A549 (cell line): ENCODE data around the gene KRT33A. TPM values are rescaled to one million over a fixed set of nuclear protein-coding genes. Genes with fewer than 3 reads are reported as not detected.
A peak's percentile ranks its signal among the peaks of the same experiment; 100 is the strongest.

Experiments
- ATAC-seq, 2 experiments: fragments of 200-7000 bp in 1 of 2; fragments of >200 bp in 1 of 2; cut with Nextera tagmentation in 1 of 2; cut with Tn5 transposase in 1 of 2; 3 replicates each; pipeline versions ENCODE4 v1.8.0 to v1.9.1; 2018 to 2020; ENCODE audit warnings: mild to moderate bottlenecking in 1 of 2, moderate library complexity in 1 of 2
- CTCF ChIA-PET: fragments of 300-600 bp; sonication (Branson Sonifier 250); formaldehyde crosslinking; extraction: SDS; loops from one replicate; lab custom pipeline; 2021; ENCODE audit warnings: antibody characterized with exemption, inconsistent platforms; lab: Yijun Ruan, JAX
- POLR2A ChIA-PET: fragments of 350-600 bp; formaldehyde crosslinking; extraction: SDS; loops from one replicate; lab custom pipeline; 2021; ENCODE audit warnings: antibody characterized with exemption, inconsistent platforms; lab: Yijun Ruan, JAX
- DNase-seq, 2 experiments: peaks; one replicate each; pipeline versions ENCODE4 v3.0.0 to v3.0.0-alpha.2; 2011 to 2016; ENCODE audit warnings: low read depth in 1 of 2, low spot score in 1 of 2
- FAIRE-seq: peaks from 2 replicates; lab custom pipeline; 2011; peaks lifted over from hg19 to GRCh38; lab: Jason Lieb, UNC
- H3K27ac ChIP-seq, 2 experiments: fragments of >200 bp; sonication (Bioruptor Twin); formaldehyde crosslinking; 3 replicates each; pipeline ENCODE4 v1.5.1; 2016 to 2017
- H3K4me1 ChIP-seq: fragments of >200 bp; sonication (Bioruptor Twin); formaldehyde crosslinking; 3 replicates; pipeline ENCODE4 v1.6.1; 2016
- H3K4me2 ChIP-seq: fragments of >200 bp; sonication (Bioruptor Twin); formaldehyde crosslinking; 3 replicates; pipeline ENCODE4 v1.6.1; 2016
- H3K4me3 ChIP-seq: fragments of >200 bp; sonication (Bioruptor Twin); formaldehyde crosslinking; 3 replicates; pipeline ENCODE4 v1.5.1; 2016
- H3K9me3 ChIP-seq: fragments of >200 bp; sonication (Bioruptor Twin); formaldehyde crosslinking; 3 replicates; pipeline ENCODE4 v1.6.1; 2016
- BHLHE40 ChIP-seq: IDR thresholded peaks from 2 replicates; pipeline ENCODE4 v1.6.1; 2012; ENCODE audit warnings: low read depth, low read length, inconsistent platforms
- CBX8 ChIP-seq: fragments of 200-600 bp; sonication (generic); IDR thresholded peaks from 2 replicates; pipeline ENCODE4 v1.6.1; 2016
- EP300 ChIP-seq, 2 experiments: fragments of >200 bp; sonication (Bioruptor Twin); formaldehyde crosslinking; IDR thresholded peaks; 2 replicates in 1 of 2; 3 replicates in 1 of 2; pipeline ENCODE4 v1.6.1; 2016 to 2017
- ESRRA ChIP-seq: fragments of 150-350 bp; IDR thresholded peaks from 2 replicates; pipeline ENCODE4 v1.6.1; 2014; ENCODE audit warnings: mild to moderate bottlenecking, low read length, borderline replicate concordance
- FOXS1 ChIP-seq: fragments of 250-450 bp; sonication (Bioruptor Pico); IDR thresholded peaks from 2 replicates; pipeline ENCODE4 v1.5.0; 2020; ENCODE audit warnings: mild to moderate bottlenecking, moderate library complexity
- HEYL ChIP-seq: fragments of 250-450 bp; sonication (Bioruptor Pico); IDR thresholded peaks from 2 replicates; pipeline ENCODE4 v1.8.0; 2021; ENCODE audit warnings: mild to moderate bottlenecking, moderate library complexity
- MAFK ChIP-seq: fragments of 450-650 bp; IDR thresholded peaks from 2 replicates; pipeline ENCODE4 v1.6.1; 2014; ENCODE audit not compliant: partially characterized antibody
- PHF8 ChIP-seq: fragments of 200-600 bp; sonication (generic); IDR thresholded peaks from 2 replicates; pipeline ENCODE4 v1.6.1; 2016; ENCODE audit warnings: low read depth, mild to moderate bottlenecking, antibody characterized with exemption, moderate library complexity, borderline replicate concordance
- POLR2AphosphoS2 ChIP-seq: conservative IDR thresholded peaks from 2 replicates; pipeline ENCODE4 v1.6.1; 2012; ENCODE audit warnings: low read length, improper control_type of control experiment, inconsistent platforms
- ZC3H11A ChIP-seq: fragments of 450-650 bp; IDR thresholded peaks from 2 replicates; pipeline ENCODE4 v1.6.1; 2014; ENCODE audit warnings: antibody characterized with exemption, mild to moderate bottlenecking
- ZNF302 ChIP-seq: fragments of 250-450 bp; sonication (Bioruptor Pico); IDR thresholded peaks from 2 replicates; pipeline ENCODE4 v1.9.0; 2021; ENCODE audit warnings: inconsistent platforms, mild to moderate bottlenecking, moderate library complexity
- WGBS: methylation state at CpG from one replicate; pipeline ENCODE4 v1.1.6; 2017; ENCODE audit errors: missing lambda C conversion rate; 5-methylcytosine and 5-hydroxymethylcytosine counted together
- polyA plus RNA-seq, 4 experiments: library from polyadenylated mRNA; depleted of rRNA in 3 of 4; stranded (reverse); fragments of >200 nt; fragmentation: RNase III in 1 of 4; extraction: RNeasy Plus Mini Kit Qiagen cat#74134 plus additional on column Dnase treatment in 1 of 4; gene quantifications; 2 replicates in 3 of 4; 3 replicates in 1 of 4; pipeline ENCODE4 v1.2.3, GENCODE V29; 2011 to 2017
- TF ChIP-seq, protein P1 (sequence below): IDR thresholded peaks from 2 replicates; pipeline ENCODE4 v1.6.1; 2012
- TF ChIP-seq, protein P2 (sequence below): fragments of >200 bp; sonication (Bioruptor Twin); formaldehyde crosslinking; IDR thresholded peaks from 3 replicates; pipeline ENCODE4 v1.5.1; 2016
- TF ChIP-seq, protein P3 (sequence below): fragments of >200 bp; sonication (Bioruptor Twin); formaldehyde crosslinking; IDR thresholded peaks from 2 replicates; pipeline ENCODE4 v1.6.1; 2016
- TF ChIP-seq, protein P4 (sequence below): fragments of 250-450 bp; sonication (Bioruptor Pico); IDR thresholded peaks from 2 replicates; pipeline ENCODE4 v1.5.0; 2021; ENCODE audit warnings: mild to moderate bottlenecking, moderate library complexity, borderline replicate concordance

KRT33A gene
- polyA plus RNA-seq, 2 of the 4 experiments (the other 2 are of a cell fraction), result not detected

DNA sequence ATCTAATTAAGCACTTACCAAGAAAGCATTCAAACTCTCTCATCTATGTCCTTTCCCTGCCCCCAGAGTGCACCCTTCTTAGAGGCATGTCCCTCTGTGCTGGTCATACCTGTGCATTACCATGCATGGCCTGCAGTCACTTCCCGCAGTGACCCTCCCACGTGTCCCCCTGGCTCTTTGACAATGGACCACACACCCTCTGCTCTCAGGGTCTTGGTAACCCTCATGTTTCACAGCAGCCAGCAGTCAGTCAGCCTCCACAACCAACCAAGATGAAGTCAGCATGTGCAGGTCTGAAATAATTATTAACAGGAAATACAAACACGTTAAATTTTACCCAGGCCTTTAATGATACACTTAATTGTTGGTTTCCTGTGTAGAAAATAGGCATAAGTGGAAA is 10.1 kb downstream of the KRT33A start:
- Histone ChIP-seq H3K4me2 (no peak overlapping the region), H3K4me1 (no peaks in the 10 kb centered on the region), H3K4me3 (no peak overlapping the region), H3K9me3 (no peaks in the 10 kb centered on the region), H3K27ac (no peak overlapping the region)
- DNase-seq (no peak), ATAC-seq (0 out of 6 replicates have a peak, but pooled peaks of 1 of the 2 experiments have one; percentile 45), FAIRE-seq (no peak)
- CTCF ChIA-PET, result interaction anchor here (0.6 to 3.1 kb wide), 6 partner anchors 8 to 537 kb away, joined by 3 to 10 read pairs (median 4); no protein-coding TSS in a partner anchor
- POLR2A ChIA-PET, result no interaction called here
- 33% methylated on average over 3 of the region's 3 CpGs for WGBS
- TF ChIP-seq EP300 (IDR thresholded peaks at IDR 0.05), result no peak
- no peak for TF ChIP-seq PHF8

DNA sequence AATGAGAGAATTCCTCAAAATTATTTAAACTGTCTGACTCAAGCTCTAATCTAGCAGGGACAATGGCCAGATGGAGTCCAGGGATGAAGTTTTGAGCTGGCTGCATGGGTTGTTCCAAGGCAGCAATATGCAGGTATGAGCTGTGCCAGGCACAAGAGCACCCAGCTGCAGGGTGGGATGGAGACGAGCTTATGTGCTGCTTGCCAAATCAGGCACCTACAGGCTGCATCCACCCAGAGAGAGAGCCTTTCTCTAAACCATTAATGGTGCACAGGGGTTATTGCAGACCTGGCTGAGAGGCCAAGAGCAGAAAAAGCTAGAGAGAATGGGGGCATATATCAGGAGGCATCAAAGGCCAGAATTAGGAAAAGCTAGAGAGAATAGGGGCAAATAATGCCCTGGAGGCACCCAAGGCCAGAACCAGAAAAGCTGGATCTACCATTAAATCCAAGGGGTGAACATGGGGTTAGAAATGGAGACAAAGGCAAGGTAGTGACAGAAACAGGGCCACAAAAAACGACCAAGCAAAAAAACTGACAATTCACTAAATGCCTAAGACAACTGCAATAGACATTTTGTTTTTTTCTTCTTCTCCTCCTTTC is 11.0 kb downstream of the KRT33A start:
- TF ChIP-seq HEYL, result no peak
- no peak for TF ChIP-seq BHLHE40
- TF ChIP-seq, protein P1, sequence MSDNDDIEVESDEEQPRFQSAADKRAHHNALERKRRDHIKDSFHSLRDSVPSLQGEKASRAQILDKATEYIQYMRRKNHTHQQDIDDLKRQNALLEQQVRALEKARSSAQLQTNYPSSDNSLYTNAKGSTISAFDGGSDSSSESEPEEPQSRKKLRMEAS, result no peak
- no peak for TF ChIP-seq CBX8
- TF ChIP-seq POLR2AphosphoS2, result no peak
- TF ChIP-seq MAFK, result no peak
- no peak for TF ChIP-seq ZC3H11A
- H3K27ac ChIP-seq, result no peak overlapping the region
- ChIA-PET POLR2A (no interaction called here), CTCF (interaction anchor here (1.0 to 1.7 kb wide), 6 partner anchors 9 to 536 kb away, joined by 3 to 10 read pairs (median 4); no protein-coding TSS in a partner anchor)
- H3K9me3 ChIP-seq, result no peaks in the 10 kb centered on the region
- 28% methylated on average over 2 of the region's 2 CpGs for WGBS
- no peak for FAIRE-seq
- no peak overlapping the region for H3K4me2 ChIP-seq
- no peak overlapping the region for H3K4me3 ChIP-seq
- no peaks in the 10 kb centered on the region for H3K4me1 ChIP-seq
- DNase-seq, result no peak
- no peak for ATAC-seq

DNA sequence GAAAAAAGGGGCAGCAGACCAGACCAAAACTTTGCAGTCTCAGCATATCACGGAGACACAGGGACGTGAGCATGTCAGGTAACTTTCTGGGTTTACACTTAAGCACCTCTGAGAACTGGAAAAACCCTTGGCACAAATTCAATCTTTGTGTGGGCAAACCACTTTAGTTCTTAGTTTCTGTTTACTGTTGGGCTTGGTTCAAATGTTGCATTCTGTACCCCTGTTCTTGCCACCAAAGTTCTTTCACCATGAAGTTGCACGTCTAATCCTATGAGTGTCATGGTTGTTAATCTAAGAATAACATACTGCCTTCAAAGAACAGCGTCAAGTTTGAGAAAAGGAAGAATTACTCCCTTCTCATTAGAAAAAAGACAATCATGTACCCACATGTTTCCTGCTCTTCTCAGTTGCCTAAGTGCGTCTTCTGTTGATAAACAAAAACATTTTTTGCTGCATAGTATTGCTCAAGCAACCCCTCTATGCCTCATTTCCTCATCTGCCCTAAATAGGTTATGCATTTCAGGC is 11.6 kb downstream of the KRT33A start:
- 65% methylated on average over 5 of the region's 5 CpGs for WGBS
- Histone ChIP-seq H3K27ac (no peak overlapping the region), H3K4me3 (no peak overlapping the region), H3K4me2 (no peak overlapping the region), H3K4me1 (no peaks in the 10 kb centered on the region), H3K9me3 (no peaks in the 10 kb centered on the region)
- ATAC-seq (no peak), DNase-seq (no peak), FAIRE-seq (no peak)
- ChIA-PET CTCF (interaction anchor here (0.7 to 1.6 kb wide), 7 partner anchors 9 to 535 kb away, joined by 3 to 7 read pairs (median 3); no protein-coding TSS in a partner anchor), POLR2A (no interaction called here)
- TF ChIP-seq, protein P2, sequence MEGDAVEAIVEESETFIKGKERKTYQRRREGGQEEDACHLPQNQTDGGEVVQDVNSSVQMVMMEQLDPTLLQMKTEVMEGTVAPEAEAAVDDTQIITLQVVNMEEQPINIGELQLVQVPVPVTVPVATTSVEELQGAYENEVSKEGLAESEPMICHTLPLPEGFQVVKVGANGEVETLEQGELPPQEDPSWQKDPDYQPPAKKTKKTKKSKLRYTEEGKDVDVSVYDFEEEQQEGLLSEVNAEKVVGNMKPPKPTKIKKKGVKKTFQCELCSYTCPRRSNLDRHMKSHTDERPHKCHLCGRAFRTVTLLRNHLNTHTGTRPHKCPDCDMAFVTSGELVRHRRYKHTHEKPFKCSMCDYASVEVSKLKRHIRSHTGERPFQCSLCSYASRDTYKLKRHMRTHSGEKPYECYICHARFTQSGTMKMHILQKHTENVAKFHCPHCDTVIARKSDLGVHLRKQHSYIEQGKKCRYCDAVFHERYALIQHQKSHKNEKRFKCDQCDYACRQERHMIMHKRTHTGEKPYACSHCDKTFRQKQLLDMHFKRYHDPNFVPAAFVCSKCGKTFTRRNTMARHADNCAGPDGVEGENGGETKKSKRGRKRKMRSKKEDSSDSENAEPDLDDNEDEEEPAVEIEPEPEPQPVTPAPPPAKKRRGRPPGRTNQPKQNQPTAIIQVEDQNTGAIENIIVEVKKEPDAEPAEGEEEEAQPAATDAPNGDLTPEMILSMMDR, result no peak
- TF ChIP-seq, protein P3, sequence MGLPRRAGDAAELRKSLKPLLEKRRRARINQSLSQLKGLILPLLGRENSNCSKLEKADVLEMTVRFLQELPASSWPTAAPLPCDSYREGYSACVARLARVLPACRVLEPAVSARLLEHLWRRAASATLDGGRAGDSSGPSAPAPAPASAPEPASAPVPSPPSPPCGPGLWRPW, result no peak
- TF ChIP-seq ZC3H11A (no peak), MAFK (peak; percentile 15)

DNA sequence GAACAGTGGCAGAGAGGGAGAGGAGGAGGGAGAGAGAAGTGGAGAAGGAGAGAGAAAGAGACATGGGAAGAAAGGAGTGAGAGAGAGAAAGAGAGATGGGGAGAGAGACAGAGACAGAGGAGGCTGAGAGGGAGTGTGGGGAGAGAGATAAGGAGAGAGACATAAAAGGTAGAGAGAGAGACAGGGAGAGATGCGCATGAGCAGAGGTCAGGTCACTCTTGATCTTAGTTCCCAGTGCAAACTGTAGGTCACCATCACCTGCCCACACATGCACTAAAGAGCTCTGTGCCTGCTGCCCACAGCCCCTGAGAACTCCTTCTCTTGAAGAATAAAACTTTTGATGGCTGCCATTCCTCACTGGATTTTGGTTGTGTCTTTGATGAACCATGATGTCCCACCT is 14.9 kb downstream of the KRT33A start:
- no peak overlapping the region for H3K4me3 ChIP-seq
- no peaks in the 10 kb centered on the region for H3K9me3 ChIP-seq
- no peak for TF ChIP-seq FOXS1 (CRISPR knock-in tag)
- TF ChIP-seq ESRRA, result no peak
- TF ChIP-seq, protein P4, sequence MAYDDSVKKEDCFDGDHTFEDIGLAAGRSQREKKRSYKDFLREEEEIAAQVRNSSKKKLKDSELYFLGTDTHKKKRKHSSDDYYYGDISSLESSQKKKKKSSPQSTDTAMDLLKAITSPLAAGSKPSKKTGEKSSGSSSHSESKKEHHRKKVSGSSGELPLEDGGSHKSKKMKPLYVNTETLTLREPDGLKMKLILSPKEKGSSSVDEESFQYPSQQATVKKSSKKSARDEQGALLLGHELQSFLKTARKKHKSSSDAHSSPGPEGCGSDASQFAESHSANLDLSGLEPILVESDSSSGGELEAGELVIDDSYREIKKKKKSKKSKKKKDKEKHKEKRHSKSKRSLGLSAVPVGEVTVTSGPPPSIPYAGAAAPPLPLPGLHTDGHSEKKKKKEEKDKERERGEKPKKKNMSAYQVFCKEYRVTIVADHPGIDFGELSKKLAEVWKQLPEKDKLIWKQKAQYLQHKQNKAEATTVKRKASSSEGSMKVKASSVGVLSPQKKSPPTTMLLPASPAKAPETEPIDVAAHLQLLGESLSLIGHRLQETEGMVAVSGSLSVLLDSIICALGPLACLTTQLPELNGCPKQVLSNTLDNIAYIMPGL (CRISPR knock-in tag), result no peak
- TF ChIP-seq ZNF302 (CRISPR knock-in tag), result no peak
- H3K4me2 ChIP-seq, result no peak overlapping the region
- no peaks in the 10 kb centered on the region for H3K4me1 ChIP-seq
- CTCF ChIA-PET, result interaction anchor here (1.0 to 2.8 kb wide), 2 partner anchors 213 to 327 kb away, joined by 7 to 8 read pairs; no protein-coding TSS in a partner anchor
- 94% methylated on average over 1 of the region's 1 CpG for WGBS
- no peak for ATAC-seq
- no peak overlapping the region for H3K27ac ChIP-seq
- POLR2A ChIA-PET, result no interaction called here
- DNase-seq, result no peak
- no peak for FAIRE-seq
